ENCODE measurements around the gene HSPA14. TPM values are rescaled to one million over a fixed set of nuclear protein-coding genes. Genes with fewer than 3 reads are reported as not detected.

Gene HSPA14
- total and polyA plus RNA-seq, 2 of the 8 experiments (the other 6 are each of a cell fraction or from before 2014, with no cell fraction given) = 20.5 to 36.4 TPM

DNA sequence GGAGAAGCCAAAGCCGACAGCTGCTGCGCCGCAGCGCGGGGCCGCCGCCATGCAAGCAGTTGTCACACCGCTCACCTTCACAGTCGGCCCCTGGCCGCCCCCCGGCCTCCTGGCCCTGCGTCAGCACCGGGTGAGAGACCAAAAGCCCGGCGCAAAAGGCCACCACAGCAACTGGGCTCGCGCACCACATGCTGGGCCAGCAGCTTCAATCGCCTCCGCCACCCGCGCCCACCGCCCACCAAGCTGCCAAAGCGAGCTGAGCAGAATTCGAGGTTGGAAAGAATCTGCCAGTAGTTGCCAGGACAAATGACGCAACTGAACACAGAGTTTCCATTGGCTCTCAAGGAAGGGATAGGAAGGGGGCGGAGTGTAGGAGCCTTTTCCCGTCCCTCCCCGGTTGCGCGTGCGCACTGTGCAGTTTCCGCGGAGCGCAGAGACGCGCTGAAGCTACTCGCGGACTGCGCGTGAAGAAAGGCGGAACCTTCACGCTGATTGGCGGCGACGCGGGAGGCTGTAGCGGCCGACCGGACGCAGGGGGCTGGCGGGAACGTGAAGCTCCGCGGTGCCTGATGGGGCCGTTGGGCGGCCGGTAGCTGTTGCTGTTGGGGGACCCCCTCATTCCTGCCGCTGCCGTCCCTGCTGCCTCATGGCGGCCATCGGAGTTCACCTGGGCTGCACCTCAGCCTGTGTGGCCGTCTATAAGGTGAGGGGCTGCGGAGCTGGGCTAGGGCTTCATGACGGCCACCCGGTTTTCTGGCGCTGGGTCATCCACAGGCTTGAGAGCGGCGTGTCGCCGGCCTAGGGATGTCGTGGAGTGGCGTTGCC, at the start of gene HSPA14, which contains the start of the genes CDNF and MSANTD7 (continued):
- TF ChIP-seq SIRT6 (IDR thresholded peaks at IDR 0.05; ENCODE audit: low read length) = no peak
- peak; percentile 95 for TF ChIP-seq TAF1 (IDR thresholded peaks at IDR 0.05; ENCODE audit: low read depth, low read length)
- peak; percentile 88 for TF ChIP-seq TBP (IDR thresholded peaks at IDR 0.05; ENCODE audit: low read depth, low read length)
- TF ChIP-seq CREB1 (IDR thresholded peaks at IDR 0.05) = peak; percentile 97
- peak; percentile 64 for TF ChIP-seq KDM4A (IDR thresholded peaks at IDR 0.05; ENCODE audit: low read depth, low read length, severe bottlenecking)
- TF ChIP-seq KDM5A (IDR thresholded peaks at IDR 0.05; ENCODE audit: low read length) = 0 out of 2 replicates have a peak, but pooled peaks have one; percentile 25
- no peak for TF ChIP-seq RXRA (IDR thresholded peaks at IDR 0.05; ENCODE audit: insufficient read depth, low read depth, low read length)
- TF ChIP-seq POLR2AphosphoS5 (IDR thresholded peaks at IDR 0.05; ENCODE audit: low read depth, low read length) = peak; percentile 82
- TF ChIP-seq SP2 (IDR thresholded peaks at IDR 0.05; ENCODE audit: low read length) = no peak
- no peak for TF ChIP-seq GABPA (IDR thresholded peaks at IDR 0.05; ENCODE audit: borderline replicate concordance, insufficient read depth, low read length)
- TF ChIP-seq, protein P1, sequence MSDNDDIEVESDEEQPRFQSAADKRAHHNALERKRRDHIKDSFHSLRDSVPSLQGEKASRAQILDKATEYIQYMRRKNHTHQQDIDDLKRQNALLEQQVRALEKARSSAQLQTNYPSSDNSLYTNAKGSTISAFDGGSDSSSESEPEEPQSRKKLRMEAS (IDR thresholded peaks at IDR 0.05) = peak; percentile 42
- TF ChIP-seq CBX8 (IDR thresholded peaks at IDR 0.05; ENCODE audit: borderline replicate concordance, low read depth, low read length) = no peak

Measured in H1 (cell line).